HepG2 (cell line): Measurements from ENCODE around the gene ANKLE1. TPM values are rescaled to one million over a fixed set of nuclear protein-coding genes. Genes with fewer than 3 reads are reported as not detected.

Experiments used
- ATAC-seq: fragments of 200-7000 bp; cut with Tn5 transposase; 3 replicates; pipeline ENCODE4 v1.9.1; 2020; ENCODE audit warnings: mild to moderate bottlenecking, moderate library complexity
- BruUV-seq: library from RNA; stranded (reverse); fragments of 400-500 nt; replicated peaks from 2 replicates; lab custom pipeline; 2021; lab: Mats Ljungman, UMichigan
- CTCF ChIA-PET: fragments of 300-600 bp; formaldehyde crosslinking; extraction: SDS; loops from one replicate; lab custom pipeline; 2021; ENCODE audit warnings: low total read pairs, inconsistent platforms, low intra/inter-chr PET ratio; lab: Yijun Ruan, JAX
- POLR2A ChIA-PET: fragments of 350-600 bp; sonication (Branson Sonifier 250); formaldehyde crosslinking; loops from one replicate; lab custom pipeline; 2020; ENCODE audit warnings: antibody characterized with exemption, inconsistent platforms; lab: Yijun Ruan, JAX
- DNase-seq: peaks from one replicate; pipeline ENCODE4 v3.0.0-alpha.2; 2015; ENCODE audit warnings: low spot score
- FAIRE-seq: peaks from 3 replicates; lab custom pipeline; 2011; peaks lifted over from hg19 to GRCh38; lab: Jason Lieb, UNC
- H2AFZ ChIP-seq: one replicate; pipeline ENCODE4 v1.6.1; 2011; ENCODE audit warnings: low read length, inconsistent platforms
- H3K27ac ChIP-seq: fragments of 300-600 bp; 3 replicates; pipeline ENCODE4 v1.8.0; 2011; ENCODE audit warnings: mixed run types, mild to moderate bottlenecking, mixed read lengths, low read length, inconsistent platforms; ENCODE audit not compliant: insufficient read depth; ENCODE audit errors: extremely low read length
- H3K27me3 ChIP-seq, 2 experiments: fragments of 200-600 bp in 1 of 2; 2 replicates in 1 of 2; 3 replicates in 1 of 2; pipeline versions ENCODE4 v1.6.0 to v1.8.0; 2011; ENCODE audit warnings: low read length in 2 of 2, mild to moderate bottlenecking in 2 of 2, moderate library complexity in 2 of 2, inconsistent platforms in 1 of 2; ENCODE audit not compliant: insufficient read depth in 2 of 2, control insufficient read depth in 1 of 2
- H3K36me3 ChIP-seq, 2 experiments: fragments of 200-600 bp in 1 of 2; replicated peaks in 1 of 2; 2 replicates in 1 of 2; 3 replicates in 1 of 2; pipeline versions ENCODE4 v1.5.1 to v1.8.0; 2011; ENCODE audit warnings: low read length in 2 of 2, inconsistent platforms in 1 of 2; ENCODE audit not compliant: insufficient read depth in 2 of 2, control insufficient read depth in 1 of 2
- H3K4me1 ChIP-seq: 2 replicates; pipeline ENCODE4 v1.5.1; 2012; ENCODE audit warnings: low read length, inconsistent platforms; ENCODE audit not compliant: insufficient read depth
- H3K4me2 ChIP-seq: 2 replicates; pipeline ENCODE4 v1.6.0; 2011; ENCODE audit warnings: low read depth, low read length, inconsistent platforms
- H3K4me3 ChIP-seq, 3 experiments: fragments of 200-600 bp in 1 of 3; sonication (generic), shearing (Covaris generic) in 1 of 3; replicated peaks in 1 of 3; 2 replicates each; pipeline ENCODE4 v1.5.1; 2011 to 2016; ENCODE audit warnings: low read length in 3 of 3, inconsistent platforms in 2 of 3, low read depth in 2 of 3, mild to moderate bottlenecking in 2 of 3, control low read depth in 1 of 3, mixed read lengths in 1 of 3; ENCODE audit not compliant: insufficient read depth in 1 of 3
- H3K79me2 ChIP-seq: one replicate; pipeline ENCODE4 v1.6.1; 2011; ENCODE audit warnings: low read length, inconsistent platforms; ENCODE audit not compliant: insufficient read depth
- H3K9ac ChIP-seq: 2 replicates; pipeline ENCODE4 v1.6.0; 2011; ENCODE audit warnings: mild to moderate bottlenecking, low read depth, low read length, inconsistent platforms; ENCODE audit not compliant: insufficient read depth
- H3K9me3 ChIP-seq: 2 replicates; pipeline ENCODE4 v1.5.1; 2012; ENCODE audit warnings: mild to moderate bottlenecking, low read length
- H4K20me1 ChIP-seq: 2 replicates; pipeline ENCODE4 v1.6.0; 2011; ENCODE audit warnings: inconsistent platforms, mild to moderate bottlenecking, low read length, moderate library complexity; ENCODE audit not compliant: insufficient read depth
- DPF2 ChIP-seq: sonication (generic); formaldehyde crosslinking; IDR thresholded peaks from 2 replicates; pipeline ENCODE4 v1.4.0; 2020; ENCODE audit warnings: mild to moderate bottlenecking, low read depth, missing genetic modification reagents, borderline replicate concordance
- ISL2 ChIP-seq: sonication (generic); formaldehyde crosslinking; IDR thresholded peaks from 2 replicates; pipeline ENCODE4 v1.5.0; 2020; ENCODE audit warnings: missing genetic modification reagents
- REXO4 ChIP-seq: sonication (generic); formaldehyde crosslinking; IDR thresholded peaks from 2 replicates; pipeline ENCODE4 v1.8.0; 2022; ENCODE audit warnings: missing genetic modification reagents, mild to moderate bottlenecking, borderline replicate concordance
- SOX6 ChIP-seq, 2 experiments: fragments of 450-650 bp in 1 of 2; sonication (generic) in 1 of 2; formaldehyde crosslinking in 1 of 2; IDR thresholded peaks; 2 replicates each; pipeline versions ENCODE4 v1.4.0 to v1.6.1; 2017 to 2020; ENCODE audit warnings: antibody characterized with exemption in 1 of 2, mild to moderate bottlenecking in 1 of 2, missing genetic modification reagents in 1 of 2
- TBP ChIP-seq: sonication (generic); formaldehyde crosslinking; IDR thresholded peaks from 2 replicates; pipeline ENCODE4 v1.5.0; 2020; ENCODE audit warnings: missing genetic modification reagents
- ZNF138 ChIP-seq: sonication (generic); formaldehyde crosslinking; IDR thresholded peaks from 2 replicates; pipeline ENCODE4 v1.5.0; 2020; ENCODE audit warnings: mild to moderate bottlenecking, low read depth, missing genetic modification reagents
- ZNF263 ChIP-seq: sonication (generic); formaldehyde crosslinking; IDR thresholded peaks from 2 replicates; pipeline ENCODE4 v1.4.0; 2020; ENCODE audit warnings: missing genetic modification reagents
- ZNF460 ChIP-seq: sonication (generic); formaldehyde crosslinking; IDR thresholded peaks from 2 replicates; pipeline ENCODE4 v1.5.1; 2020; ENCODE audit warnings: missing genetic modification reagents, mild to moderate bottlenecking, borderline replicate concordance
- ZNF724P ChIP-seq: sonication (generic); formaldehyde crosslinking; IDR thresholded peaks from 2 replicates; pipeline ENCODE4 v1.8.0; 2022; ENCODE audit warnings: missing genetic modification reagents, borderline replicate concordance
- WGBS: methylation state at CpG from one replicate; pipeline ENCODE4 v1.1.6; 2017; ENCODE audit warnings: low lambda C conversion rate; 5-methylcytosine and 5-hydroxymethylcytosine counted together
- in situ Hi-C: cut with HindIII; loops from 2 replicates; pipeline ENCODE4 v1.10.0; 2017; ENCODE audit warnings: low pct_unique_long_range_greater_than_20kb; ENCODE audit not compliant: extremely low pct_ligation_motif_present
- intact Hi-C: fragments of 100-400 bp; cut with micrococcal nuclease; formaldehyde crosslinking; loops from one replicate; pipeline ENCODE4 v1.10.0; 2022; ENCODE audit not compliant: unreplicated experiment
- polyA plus RNA-seq, 8 experiments: library from polyadenylated mRNA; depleted of rRNA in 3 of 8; stranded (reverse) in 7 of 8; unstranded in 1 of 8; fragments of >200 nt; fragmentation: Illumina TruSeq in 4 of 8; extraction: Trizol in 4 of 8; gene quantifications; 2 replicates each; pipeline versions ENCODE4 v1.2.1 to v1.2.3, GENCODE V29; 2011 to 2016; ENCODE audit warnings: low read depth in 4 of 8, missing spikeins in 1 of 8, mixed read lengths in 1 of 8; ENCODE audit not compliant: insufficient read depth in 1 of 8
- total RNA-seq, 5 experiments: library from RNA; depleted of rRNA; stranded (reverse); fragments of >200 nt; fragmentation: Illumina TruSeq; extraction: Trizol; gene quantifications; 2 replicates each; pipeline ENCODE4 v1.2.3, GENCODE V29; 2016; ENCODE audit warnings: low read depth in 1 of 5
- TF ChIP-seq, protein P1 (sequence below): IDR thresholded peaks from 2 replicates; pipeline ENCODE4 v1.6.1; 2016; ENCODE audit warnings: low read depth, control low read depth

Gene ANKLE1
- total and polyA plus RNA-seq, 2 of the 13 experiments (the other 11 are each of a cell fraction or from before 2014, with no cell fraction given) = 0.69 to 1.5 TPM

DNA sequence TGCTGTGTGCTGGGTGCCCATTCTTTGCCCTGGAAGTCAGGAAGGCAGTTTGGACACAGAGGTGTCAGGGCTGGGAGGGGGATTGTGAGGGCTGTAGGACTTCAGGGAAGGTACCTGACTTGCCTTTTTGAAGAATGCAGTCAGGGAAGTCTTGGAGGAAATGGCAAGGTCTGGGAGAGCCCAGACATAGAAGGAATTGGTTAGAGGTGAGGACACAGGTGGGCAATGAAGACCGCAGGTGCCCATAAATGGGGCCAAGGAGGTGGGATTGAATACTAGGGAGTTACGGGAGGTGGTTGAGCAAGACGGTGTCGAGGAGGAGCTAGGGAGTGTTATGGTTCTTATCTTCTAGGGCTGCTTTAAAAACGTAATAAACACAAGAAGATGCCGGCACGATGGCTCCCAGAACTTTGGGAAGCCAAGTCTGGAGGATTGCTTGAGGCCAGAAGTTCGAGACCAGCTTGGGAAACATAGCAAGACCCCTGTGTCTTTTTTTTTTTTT is 26.2 kb downstream of the ANKLE1 start:
- CTCF ChIA-PET = no interaction called here
- H4K20me1 ChIP-seq = peaks cover 7% of the 10 kb centered on the region
- no peak overlapping the region for H3K4me2 ChIP-seq
- H3K4me3 ChIP-seq = no peak overlapping the region
- in situ Hi-C loops (no loop called here), intact Hi-C loops (loop anchor here (2.0 kb wide), 1 partner anchor 29 kb away; the partner anchor contains the start of gene GTPBP3)
- no peak overlapping the region for H3K27ac ChIP-seq
- H3K79me2 ChIP-seq = peaks cover 28% of the 10 kb centered on the region
- H3K27me3 ChIP-seq = no peaks in the 10 kb centered on the region; a peak in 1 of 5 replicates
- peaks cover 53% of the 10 kb centered on the region for H3K4me1 ChIP-seq
- no peaks in the 10 kb centered on the region for H3K9me3 ChIP-seq
- H2AFZ ChIP-seq = no peak overlapping the region
- no peak overlapping the region for H3K9ac ChIP-seq
- FAIRE-seq (no peak), DNase-seq (no peak), ATAC-seq (no peak)
- 94% methylated on average over 8 of the region's 8 CpGs for WGBS
- no TSS peak for BruUV-seq
- POLR2A ChIA-PET = interaction anchor here (0.6 to 3.1 kb wide), 6 partner anchors 26 to 1210 kb away, joined by 3 to 37 read pairs (median 7); partner anchors contain the start of genes ANO8, BABAM1 and USE1
- TF ChIP-seq ZNF724P (CRISPR knock-in tag) (no peak), SOX6 (IDR thresholded peaks at IDR 0.05) (no peak), SOX6 (CRISPR knock-in tag; IDR thresholded peaks at IDR 0.05) (no peak), ZNF138 (CRISPR knock-in tag) (no peak), ZNF263 (CRISPR knock-in tag) (no peak), DPF2 (CRISPR knock-in tag) (no peak), ZNF460 (no peak), TBP (CRISPR knock-in tag) (no peak), REXO4 (CRISPR knock-in tag) (no peak), ISL2 (CRISPR knock-in tag) (no peak)
- TF ChIP-seq, protein P1, sequence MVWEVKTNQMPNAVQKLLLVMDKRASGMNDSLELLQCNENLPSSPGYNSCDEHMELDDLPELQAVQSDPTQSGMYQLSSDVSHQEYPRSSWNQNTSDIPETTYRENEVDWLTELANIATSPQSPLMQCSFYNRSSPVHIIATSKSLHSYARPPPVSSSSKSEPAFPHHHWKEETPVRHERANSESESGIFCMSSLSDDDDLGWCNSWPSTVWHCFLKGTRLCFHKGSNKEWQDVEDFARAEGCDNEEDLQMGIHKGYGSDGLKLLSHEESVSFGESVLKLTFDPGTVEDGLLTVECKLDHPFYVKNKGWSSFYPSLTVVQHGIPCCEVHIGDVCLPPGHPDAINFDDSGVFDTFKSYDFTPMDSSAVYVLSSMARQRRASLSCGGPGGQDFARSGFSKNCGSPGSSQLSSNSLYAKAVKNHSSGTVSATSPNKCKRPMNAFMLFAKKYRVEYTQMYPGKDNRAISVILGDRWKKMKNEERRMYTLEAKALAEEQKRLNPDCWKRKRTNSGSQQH (CRISPR knock-in tag) = no peak
- H3K36me3 ChIP-seq = peaks cover 0 to 1% of the 10 kb centered on the region in 2 experiments; a peak in 1 of 5 replicates
